OCI-LY1 (cell line): ENCODE results near the gene CDY2A.
"Not testable (repeated sequence)": the region's sequence is repeated elsewhere in the genome, so short reads cannot be mapped to it uniquely, and the experiment has no call there.

Source experiments
- EZH2 ChIP-seq: fragments of 200-600 bp; sonication (generic), shearing (Covaris generic); IDR thresholded peaks from 2 replicates; pipeline ENCODE4 v1.8.0; 2017; ENCODE audit warnings: borderline replicate concordance, mixed run types, mild to moderate bottlenecking, antibody characterized with exemption, low read length, moderate library complexity, mixed read lengths
- TF ChIP-seq, protein P1 (sequence below): fragments of 200-600 bp; sonication (generic), shearing (Covaris generic); IDR thresholded peaks from 2 replicates; pipeline ENCODE4 v1.5.1; 2017; ENCODE audit warnings: mild to moderate bottlenecking, antibody characterized with exemption, low read length, moderate library complexity, mixed read lengths

DNA sequence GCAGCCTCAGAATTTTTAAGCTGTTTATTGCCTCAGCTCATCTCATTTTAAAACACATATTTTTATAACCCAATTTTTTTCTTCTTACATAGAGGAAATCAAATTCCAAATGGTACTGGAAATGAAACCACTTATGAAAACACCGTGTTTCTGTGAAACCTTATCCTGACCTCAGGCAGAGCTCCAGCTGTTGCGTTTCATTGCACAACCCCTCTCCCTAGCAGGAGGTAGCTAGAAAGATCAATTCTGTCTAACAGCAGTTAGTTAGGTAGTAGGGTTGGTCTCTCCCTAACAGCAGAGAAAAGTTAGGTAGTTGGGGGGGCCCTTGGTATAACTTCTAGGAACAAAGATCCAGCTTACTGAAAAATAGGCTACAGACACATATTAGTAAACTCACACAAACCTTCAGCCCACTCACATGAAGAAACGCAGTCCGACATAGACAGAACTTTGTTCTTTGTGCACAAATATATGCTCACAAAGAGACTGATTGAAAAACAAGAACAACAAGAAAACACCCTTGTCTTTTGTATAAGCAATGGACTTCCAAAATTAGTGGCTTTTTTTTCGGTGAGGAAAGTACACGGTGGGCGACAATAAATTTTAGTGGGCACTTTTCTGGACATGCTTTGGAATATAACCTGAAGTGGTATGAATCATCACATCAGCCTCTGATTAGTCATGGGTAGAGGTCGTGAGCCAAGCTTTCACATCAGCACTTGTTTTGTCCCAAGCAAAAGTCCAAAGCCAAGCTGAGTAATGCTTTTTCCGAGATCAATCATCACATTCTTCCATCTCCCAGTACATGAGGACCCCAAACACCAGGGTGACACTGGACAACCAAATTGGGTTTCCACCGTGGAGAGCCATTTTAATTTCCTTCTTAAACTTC lies 22.8 kb downstream of the CDY2A start:
- TF ChIP-seq, protein P1, sequence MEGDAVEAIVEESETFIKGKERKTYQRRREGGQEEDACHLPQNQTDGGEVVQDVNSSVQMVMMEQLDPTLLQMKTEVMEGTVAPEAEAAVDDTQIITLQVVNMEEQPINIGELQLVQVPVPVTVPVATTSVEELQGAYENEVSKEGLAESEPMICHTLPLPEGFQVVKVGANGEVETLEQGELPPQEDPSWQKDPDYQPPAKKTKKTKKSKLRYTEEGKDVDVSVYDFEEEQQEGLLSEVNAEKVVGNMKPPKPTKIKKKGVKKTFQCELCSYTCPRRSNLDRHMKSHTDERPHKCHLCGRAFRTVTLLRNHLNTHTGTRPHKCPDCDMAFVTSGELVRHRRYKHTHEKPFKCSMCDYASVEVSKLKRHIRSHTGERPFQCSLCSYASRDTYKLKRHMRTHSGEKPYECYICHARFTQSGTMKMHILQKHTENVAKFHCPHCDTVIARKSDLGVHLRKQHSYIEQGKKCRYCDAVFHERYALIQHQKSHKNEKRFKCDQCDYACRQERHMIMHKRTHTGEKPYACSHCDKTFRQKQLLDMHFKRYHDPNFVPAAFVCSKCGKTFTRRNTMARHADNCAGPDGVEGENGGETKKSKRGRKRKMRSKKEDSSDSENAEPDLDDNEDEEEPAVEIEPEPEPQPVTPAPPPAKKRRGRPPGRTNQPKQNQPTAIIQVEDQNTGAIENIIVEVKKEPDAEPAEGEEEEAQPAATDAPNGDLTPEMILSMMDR: not testable (repeated sequence)
- TF ChIP-seq EZH2: not testable (repeated sequence)
